ENCODE results near the gene AIDA.

Gene AIDA

DNA sequence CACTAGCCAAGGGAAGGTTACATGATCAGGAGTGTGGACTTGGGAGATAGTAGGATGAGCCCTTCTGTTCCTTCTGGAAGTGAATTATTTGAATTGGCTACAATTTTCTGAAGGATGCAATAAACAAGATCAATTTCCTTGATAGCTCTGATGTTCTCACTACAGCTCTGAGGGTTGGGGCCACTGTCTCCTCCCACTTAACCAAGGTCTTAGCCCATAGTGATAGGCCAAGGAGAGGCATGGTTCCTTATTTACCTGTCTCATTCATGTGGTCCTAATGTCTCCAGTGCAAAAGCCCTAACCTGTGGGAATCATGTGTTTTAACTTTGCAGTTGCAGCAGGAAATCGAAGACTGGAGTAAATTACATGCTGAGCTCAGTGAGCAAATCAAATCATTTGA is 59.6 kb downstream of the AIDA start:
- no peak for DNase-seq (ENCODE audit: low read depth)

DNA sequence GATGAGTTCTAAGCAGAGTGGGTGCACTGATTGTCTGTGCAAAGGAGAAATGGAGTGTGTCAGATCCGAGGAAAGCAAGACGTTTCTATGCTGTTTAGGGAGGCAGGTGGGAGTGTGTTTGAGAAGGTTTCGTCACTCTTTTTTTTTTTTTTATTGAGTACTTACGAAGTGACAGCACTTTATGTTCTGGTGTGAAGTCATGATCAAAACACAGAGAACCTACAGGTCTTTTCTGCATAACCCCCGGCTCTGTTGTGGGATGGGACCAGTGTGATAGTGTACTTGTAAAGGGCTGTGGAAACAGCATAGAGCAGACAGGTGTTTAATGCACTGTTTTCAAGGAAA is 67.7 kb downstream of the AIDA start:
- DNase-seq (ENCODE audit: low read depth), result no peak

GRCh38 chr1:222643938-222644635 is 68.2 kb downstream of the AIDA start:
- DNase-seq (ENCODE audit: low read depth), result peak; percentile 98

DNA sequence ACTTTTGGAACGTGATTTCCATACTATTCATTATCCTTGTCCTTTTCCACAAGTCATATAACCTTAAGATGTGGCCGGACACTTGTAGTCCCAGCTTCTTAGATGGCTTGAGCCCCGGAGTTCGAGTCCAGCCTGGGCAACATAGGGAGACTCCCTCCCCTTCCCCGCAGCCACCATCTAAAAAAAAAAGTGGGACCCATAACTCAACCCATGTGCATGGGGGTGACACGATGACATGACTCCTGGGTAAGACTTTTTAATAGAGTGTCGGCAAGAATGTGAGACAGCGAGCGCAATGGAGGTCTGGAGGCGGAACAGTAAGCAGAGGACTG is 68.7 kb downstream of the AIDA start:
- peak; percentile 12 for DNase-seq (ENCODE audit: low read depth)

GRCh38 chr1:222642468-222642867 is 69.8 kb downstream of the AIDA start:
- DNase-seq (ENCODE audit: low read depth), result no peak

- no peak for DNase-seq (ENCODE audit: low read depth)
These were observed 70.9 kb downstream of the AIDA start for GRCh38 chr1:222641269-222641948.

DNA sequence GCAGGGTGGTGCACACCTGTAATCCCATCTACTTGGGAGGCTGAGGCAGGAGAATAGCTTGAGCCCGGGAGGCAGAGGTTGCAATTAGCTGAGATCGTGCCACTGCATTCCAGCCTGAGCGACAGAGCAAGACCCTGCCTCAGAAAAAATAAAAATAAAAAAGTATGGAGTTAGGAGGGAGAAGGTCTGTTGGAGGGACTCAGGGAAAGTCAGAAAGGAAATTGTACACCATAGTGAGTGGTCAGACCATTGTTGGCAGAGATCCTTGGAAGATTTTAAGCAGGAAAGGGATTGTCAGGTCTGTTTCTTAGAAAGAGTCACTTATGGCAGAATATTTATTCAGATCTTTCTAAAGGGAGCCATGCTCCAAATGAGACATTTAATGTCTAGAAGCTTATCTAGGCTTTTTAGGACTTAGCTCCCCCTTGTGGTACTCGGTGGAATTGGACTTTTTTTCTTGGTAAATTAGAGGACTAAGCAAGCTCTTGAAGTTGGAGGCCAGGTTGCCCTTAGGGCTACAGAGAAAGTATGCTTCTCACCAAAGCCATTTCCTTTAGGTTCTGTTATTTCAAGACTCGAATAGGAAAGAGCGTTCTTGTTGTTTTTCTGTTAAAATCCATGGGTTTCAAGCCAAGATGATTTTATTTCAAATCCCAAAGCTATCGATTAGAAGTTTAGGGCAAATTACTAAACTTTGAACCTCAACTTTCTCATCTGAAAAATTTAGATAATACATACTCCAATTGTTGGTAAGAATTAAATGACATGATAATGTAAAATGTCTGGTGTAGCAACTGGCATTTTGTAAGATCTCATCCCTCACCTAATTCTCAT is 77.9 kb downstream of the AIDA start:
- DNase-seq (ENCODE audit: low read depth), result peak; percentile 83

DNA sequence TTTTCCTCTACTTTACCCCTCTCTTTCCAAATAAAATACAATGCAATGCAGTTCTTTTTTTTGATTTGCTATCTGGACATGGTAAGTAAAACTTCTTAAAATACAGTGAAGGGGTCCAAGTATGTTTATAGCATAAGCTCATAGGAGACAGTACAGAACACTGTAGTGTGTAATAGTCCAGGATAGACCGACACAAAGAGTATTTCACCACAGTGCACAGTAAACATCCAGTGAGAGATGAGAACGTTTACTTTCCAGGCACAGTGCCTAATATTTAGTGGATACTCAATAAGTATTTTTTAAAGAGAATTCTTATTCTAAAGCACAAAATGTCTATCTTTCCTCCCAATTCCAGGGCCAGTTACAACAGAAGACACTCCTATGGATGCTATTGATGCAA is 79.5 kb downstream of the AIDA start:
- DNase-seq (ENCODE audit: low read depth), result no peak

DNA sequence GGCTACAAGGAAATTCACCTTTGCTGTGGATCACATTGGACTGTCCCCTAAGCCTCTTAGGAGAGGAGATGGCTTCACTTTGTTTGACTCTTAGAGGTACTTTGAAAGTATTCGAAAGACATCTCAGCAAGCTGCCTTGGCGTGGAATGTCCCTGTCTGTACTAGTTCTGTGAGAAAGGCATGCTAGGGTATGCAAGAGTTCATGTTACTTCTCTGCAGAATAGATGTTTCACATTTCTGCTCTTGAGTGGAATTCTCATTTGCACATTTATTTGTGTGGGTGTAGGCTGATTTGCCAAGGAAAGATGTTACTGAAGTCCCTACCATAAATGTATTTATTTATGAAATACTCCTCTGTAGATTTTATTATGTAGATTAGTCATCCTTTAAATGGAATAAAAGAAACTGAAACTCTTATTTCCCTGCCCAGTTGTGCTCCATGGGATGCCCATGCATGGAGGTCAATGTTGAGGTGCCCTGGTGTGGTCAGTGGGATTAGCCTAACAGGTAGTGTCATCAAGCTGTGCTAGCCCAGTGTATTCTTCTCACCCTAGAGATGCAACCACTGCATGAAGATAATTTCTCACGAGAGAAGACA is 80.6 kb downstream of the AIDA start:
- no peak for DNase-seq (ENCODE audit: low read depth)

GRCh38 chr1:222629921-222630535 is 82.3 kb downstream of the AIDA start:
- no peak for DNase-seq (ENCODE audit: low read depth)

DNA sequence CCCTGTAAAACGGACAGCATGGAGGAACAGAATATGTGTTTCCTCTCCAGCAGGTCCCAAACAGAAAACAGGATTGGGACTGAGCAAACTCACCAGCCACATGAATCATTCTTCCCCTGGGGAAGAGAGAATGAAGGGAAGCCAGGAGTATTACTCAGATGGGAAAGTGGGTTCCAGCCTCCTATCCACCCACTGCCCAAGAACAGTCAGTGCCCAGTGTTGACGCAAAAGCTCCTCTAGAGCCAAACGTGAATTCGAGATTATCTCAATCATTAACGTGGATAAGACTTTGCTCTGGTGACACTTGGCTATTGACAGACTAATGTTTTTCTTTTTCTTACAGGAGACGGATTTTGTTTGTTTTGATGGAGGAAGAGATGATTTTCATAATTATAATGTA is 85.1 kb downstream of the AIDA start:
- peak; percentile 96 for DNase-seq (ENCODE audit: low read depth)

DNA sequence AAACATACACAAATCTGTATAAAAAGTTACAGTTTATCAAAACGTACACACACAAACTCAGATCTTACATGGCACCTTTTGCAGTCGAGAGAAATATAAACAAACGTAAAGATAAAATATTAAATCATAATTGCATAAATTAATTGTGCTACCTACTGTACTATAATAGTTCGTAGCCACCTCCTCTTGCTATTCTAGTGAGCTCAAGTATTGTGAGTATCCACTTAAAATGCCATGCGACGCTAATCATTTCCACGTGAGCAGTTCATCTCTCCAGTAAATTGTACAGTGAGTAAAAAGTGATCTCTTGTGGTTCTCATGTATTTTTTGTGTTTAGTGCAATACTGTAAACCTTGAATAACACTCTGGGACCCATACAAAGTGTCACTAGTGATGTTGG is 88.1 kb downstream of the AIDA start:
- DNase-seq (ENCODE audit: low read depth), result no peak

DNA sequence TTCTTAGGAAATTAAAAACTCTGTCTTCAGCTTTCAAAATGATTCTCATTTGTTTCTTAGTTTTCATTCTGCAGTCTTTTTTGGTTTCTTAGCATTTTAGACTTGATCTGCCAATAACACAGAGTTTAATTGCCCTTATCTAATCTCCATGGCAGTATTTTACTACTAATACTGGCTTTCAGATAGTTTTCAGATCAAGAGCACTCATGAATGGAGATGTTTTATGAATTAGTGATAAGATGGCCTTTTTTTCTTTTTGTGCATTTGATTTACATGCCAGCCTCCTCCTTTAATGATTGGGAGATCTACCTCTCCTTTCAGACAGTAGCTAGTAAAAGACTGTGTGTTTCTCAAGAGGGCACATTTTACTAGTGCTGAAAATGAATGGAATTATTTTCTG is 88.8 kb downstream of the AIDA start:
- no peak for DNase-seq (ENCODE audit: low read depth)

DNA sequence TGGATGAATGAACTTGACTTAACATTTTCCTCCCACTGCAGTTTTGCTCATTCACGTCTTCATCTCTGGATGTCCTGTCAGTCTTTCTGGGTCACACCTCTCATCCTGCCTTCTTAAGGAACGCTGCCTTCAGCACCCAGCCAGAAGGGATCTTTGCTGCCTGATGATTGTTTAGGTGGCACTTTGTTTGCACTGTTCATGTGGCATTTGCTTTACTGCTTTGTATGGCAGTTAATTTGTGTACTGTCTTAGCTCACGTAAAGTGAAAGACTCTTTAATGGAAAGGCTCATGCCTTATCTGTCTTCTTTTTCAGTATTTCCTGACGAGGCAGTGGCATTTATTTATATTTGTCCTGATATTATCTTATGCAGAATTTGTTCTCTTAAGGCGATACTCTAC is 89.5 kb downstream of the AIDA start:
- no peak for DNase-seq (ENCODE audit: low read depth)

DNA sequence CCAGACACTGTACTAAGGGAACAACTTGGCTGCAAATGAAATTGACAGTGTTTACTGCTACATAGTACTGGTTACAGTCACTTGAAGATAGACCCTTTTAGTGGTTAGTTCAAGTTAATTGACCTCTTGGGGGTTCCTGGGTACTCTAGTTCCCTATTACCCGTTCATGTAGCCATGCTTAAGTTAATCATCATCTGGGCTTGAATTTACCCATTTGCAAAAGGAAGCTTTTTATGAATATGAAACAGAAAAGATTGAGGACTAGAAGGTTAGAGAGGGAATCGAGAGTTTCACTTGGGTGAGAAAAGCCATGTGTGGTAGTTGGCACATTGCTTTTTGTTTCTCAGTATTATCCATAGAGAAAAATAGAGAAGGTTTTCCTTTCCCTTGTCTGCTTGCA is 91.7 kb downstream of the AIDA start:
- DNase-seq (ENCODE audit: low read depth), result no peak

- no peak for DNase-seq (ENCODE audit: low read depth)
These were observed 93.3 kb downstream of the AIDA start for GRCh38 chr1:222618880-222619596.

Measured in stromal cell of bone marrow (primary cell).